H1 (cell line): ENCODE data around the gene DNAJC10. TPM values are rescaled to one million over a fixed set of nuclear protein-coding genes. Genes with fewer than 3 reads are reported as not detected.

Source experiments
- CTCF ChIA-PET: fragments of 300-600 bp; sonication (Branson Sonifier 250); formaldehyde crosslinking; loops from one replicate; lab custom pipeline; 2021; ENCODE audit not compliant: partially characterized antibody; lab: Charles Lee
- POLR2A ChIA-PET: fragments of 300-600 bp; sonication (Branson Sonifier 250); formaldehyde crosslinking; loops from one replicate; lab custom pipeline; 2021; ENCODE audit warnings: inconsistent platforms; ENCODE audit not compliant: partially characterized antibody; lab: Charles Lee
- DNase-seq, 2 experiments: peaks; one replicate each; pipeline versions ENCODE4 v3.0.0 to v3.0.0-alpha.2; 2010 to 2022; ENCODE audit warnings: low spot score in 2 of 2, low read depth in 1 of 2, mixed read lengths in 1 of 2
- FAIRE-seq: peaks from 2 replicates; lab custom pipeline; 2011; peaks lifted over from hg19 to GRCh38; lab: Jason Lieb, UNC
- H2AFZ ChIP-seq: 2 replicates; pipeline ENCODE4 v1.8.1; 2012; ENCODE audit warnings: low read length, inconsistent platforms
- H2AK5ac ChIP-seq: 2 replicates; pipeline ENCODE4 v1.6.1; 2013; ENCODE audit warnings: low read depth, low read length
- H2BK120ac ChIP-seq: replicated peaks from 2 replicates; pipeline ENCODE3; 2013; ENCODE audit warnings: low read depth, low read length, inconsistent platforms
- H2BK12ac ChIP-seq: 2 replicates; pipeline ENCODE4 v1.6.1; 2013; ENCODE audit warnings: low read depth, low read length
- H2BK15ac ChIP-seq: 2 replicates; pipeline ENCODE4 v1.6.1; 2013; ENCODE audit warnings: low read length
- H2BK20ac ChIP-seq: 2 replicates; pipeline ENCODE4 v1.6.1; 2013; ENCODE audit warnings: low read length
- H2BK5ac ChIP-seq: 2 replicates; pipeline ENCODE4 v1.6.1; 2013; ENCODE audit warnings: low read depth, low read length
- H3K14ac ChIP-seq: 2 replicates; pipeline ENCODE4 v1.6.1; 2013; ENCODE audit warnings: inconsistent platforms; ENCODE audit not compliant: insufficient read length
- H3K18ac ChIP-seq: 2 replicates; pipeline ENCODE4 v1.6.1; 2013; ENCODE audit warnings: low read length; ENCODE audit errors: extremely low read depth
- H3K23ac ChIP-seq: 2 replicates; pipeline ENCODE4 v1.6.1; 2013; ENCODE audit warnings: inconsistent platforms; ENCODE audit not compliant: insufficient read length
- H3K23me2 ChIP-seq: 2 replicates; pipeline ENCODE4 v1.6.1; 2013; ENCODE audit warnings: low read depth, low read length
- H3K27ac ChIP-seq: 2 replicates; pipeline ENCODE4 v1.6.1; 2011; ENCODE audit warnings: low read depth, low read length, inconsistent platforms
- H3K27me3 ChIP-seq, 4 experiments: replicated peaks in 1 of 4; 1 replicate in 1 of 4; 2 replicates in 3 of 4; pipeline versions ENCODE4 v1.6.1 to v1.8.1; 2011 to 2013; ENCODE audit warnings: low read length in 3 of 4, mild to moderate bottlenecking in 3 of 4, inconsistent platforms in 2 of 4, mixed read lengths in 2 of 4, moderate library complexity in 1 of 4; ENCODE audit not compliant: control insufficient read depth in 3 of 4, insufficient read depth in 3 of 4; ENCODE audit errors: extremely low read depth in 1 of 4
- H3K36me3 ChIP-seq, 4 experiments: 2 replicates each; pipeline versions ENCODE4 v1.6.1 to v1.8.1; 2011 to 2013; ENCODE audit warnings: mild to moderate bottlenecking in 4 of 4, low read length in 3 of 4, moderate library complexity in 2 of 4, control low read depth in 1 of 4, inconsistent platforms in 1 of 4; ENCODE audit not compliant: insufficient read depth in 4 of 4, control insufficient read depth in 2 of 4
- H3K4ac ChIP-seq: replicated peaks from 2 replicates; pipeline ENCODE3; 2013; ENCODE audit warnings: low read length, low read depth, mixed read lengths, inconsistent platforms; ENCODE audit not compliant: insufficient read length
- H3K4me1 ChIP-seq, 4 experiments: replicated peaks in 1 of 4; 1 replicate in 1 of 4; 2 replicates in 3 of 4; pipeline versions ENCODE4 v1.6.1 to v1.8.1; 2011 to 2013; ENCODE audit warnings: low read length in 3 of 4, inconsistent platforms in 2 of 4, mixed read lengths in 1 of 4; ENCODE audit not compliant: insufficient read depth in 4 of 4, control insufficient read depth in 3 of 4
- H3K4me2 ChIP-seq, 2 experiments: 2 replicates each; pipeline versions ENCODE4 v1.6.1 to v1.8.1; 2011 to 2013; ENCODE audit warnings: low read depth in 2 of 2, low read length in 2 of 2, control low read depth in 1 of 2, inconsistent platforms in 1 of 2, mild to moderate bottlenecking in 1 of 2; ENCODE audit not compliant: insufficient read depth in 1 of 2
- H3K4me3 ChIP-seq, 4 experiments: fragments of 200-600, 300-600 bp in 1 of 4; sonication (generic), shearing (Covaris generic), sonication (Bioruptor Twin) in 1 of 4; 2 replicates each; pipeline versions ENCODE4 v1.5.1 to v1.8.1; 2011 to 2016; ENCODE audit warnings: low read length in 4 of 4, low read depth in 3 of 4, control low read depth in 2 of 4, inconsistent platforms in 2 of 4, mild to moderate bottlenecking in 2 of 4, mixed read lengths in 1 of 4, moderate library complexity in 1 of 4; ENCODE audit not compliant: insufficient read depth in 2 of 4; ENCODE audit errors: extremely low read depth in 1 of 4
- H3K56ac ChIP-seq: replicated peaks from 2 replicates; pipeline ENCODE3; 2013; ENCODE audit warnings: low read depth, mild to moderate bottlenecking, mixed read lengths, low read length, inconsistent platforms; ENCODE audit not compliant: insufficient read length
- H3K79me1 ChIP-seq: 2 replicates; pipeline ENCODE4 v1.6.1; 2013; ENCODE audit warnings: low read depth, low read length, control low read depth
- H3K79me2 ChIP-seq, 2 experiments: 2 replicates each; pipeline versions ENCODE4 v1.6.1 to v1.8.1; 2012 to 2013; ENCODE audit warnings: low read length in 2 of 2, mild to moderate bottlenecking in 2 of 2, inconsistent platforms in 1 of 2; ENCODE audit not compliant: insufficient read depth in 2 of 2, control insufficient read depth in 1 of 2
- H3K9ac ChIP-seq, 4 experiments: replicated peaks in 1 of 4; 1 replicate in 1 of 4; 2 replicates in 3 of 4; pipeline versions ENCODE4 v1.6.1 to v1.8.1; 2011 to 2013; ENCODE audit warnings: low read depth in 3 of 4, low read length in 3 of 4, control low read depth in 2 of 4, mild to moderate bottlenecking in 2 of 4, moderate library complexity in 2 of 4, inconsistent platforms in 1 of 4; ENCODE audit errors: extremely low read depth in 1 of 4
- H3K9me3 ChIP-seq, 2 experiments: 2 replicates each; pipeline versions ENCODE4 v1.6.1 to v1.8.1; 2012 to 2013; ENCODE audit warnings: mild to moderate bottlenecking in 2 of 2, moderate library complexity in 2 of 2, control low read depth in 1 of 2, inconsistent platforms in 1 of 2, low read depth in 1 of 2, low read length in 1 of 2, mixed read lengths in 1 of 2; ENCODE audit not compliant: insufficient read depth in 2 of 2
- H4K20me1 ChIP-seq, 2 experiments: replicated peaks in 1 of 2; 2 replicates each; pipeline versions ENCODE3 to v1.8.1; 2011 to 2013; ENCODE audit warnings: inconsistent platforms in 2 of 2, low read length in 2 of 2, mild to moderate bottlenecking in 1 of 2; ENCODE audit not compliant: insufficient read depth in 2 of 2, control insufficient read depth in 1 of 2
- H4K5ac ChIP-seq: 2 replicates; pipeline ENCODE4 v1.6.1; 2013; ENCODE audit warnings: low read length, low read depth, mixed read lengths, inconsistent platforms; ENCODE audit not compliant: insufficient read length
- H4K8ac ChIP-seq: 2 replicates; pipeline ENCODE4 v1.8.0; 2013; ENCODE audit warnings: mild to moderate bottlenecking, moderate library complexity, low read length, inconsistent platforms; ENCODE audit not compliant: insufficient read depth; ENCODE audit errors: extremely low read depth
- H4K91ac ChIP-seq: replicated peaks from 2 replicates; pipeline ENCODE3; 2013; ENCODE audit warnings: low read length, mixed read lengths, inconsistent platforms; ENCODE audit not compliant: insufficient read length
- ATF2 ChIP-seq: IDR thresholded peaks from 2 replicates; pipeline ENCODE4 v1.6.1; 2012; ENCODE audit warnings: low read length, inconsistent platforms
- HDAC2 ChIP-seq, 2 experiments: fragments of 300-600 bp in 1 of 2; sonication (generic) in 1 of 2; IDR thresholded peaks; 2 replicates each; pipeline ENCODE4 v1.6.1; 2011 to 2012; ENCODE audit warnings: low read depth in 2 of 2, low read length in 2 of 2, mild to moderate bottlenecking in 2 of 2, moderate library complexity in 2 of 2, borderline replicate concordance in 1 of 2, inconsistent platforms in 1 of 2
- NRF1 ChIP-seq: IDR thresholded peaks from 2 replicates; pipeline ENCODE4 v1.6.1; 2011; ENCODE audit warnings: mild to moderate bottlenecking, low read depth, low read length, improper control_type of control experiment
- PHF8 ChIP-seq: fragments of 200-600 bp; sonication (generic); conservative IDR thresholded peaks from 2 replicates; pipeline ENCODE4 v1.7.1; 2012; ENCODE audit warnings: low read depth, mild to moderate bottlenecking, inconsistent platforms, low read length, moderate library complexity
- POLR2AphosphoS5 ChIP-seq: IDR thresholded peaks from 2 replicates; pipeline ENCODE4 v1.6.1; 2011; ENCODE audit warnings: low read depth, low read length
- RAD21 ChIP-seq, 2 experiments: IDR thresholded peaks in 1 of 2; conservative IDR thresholded peaks in 1 of 2; 2 replicates each; pipeline ENCODE4 v1.6.1; 2011; ENCODE audit warnings: low read depth in 2 of 2, low read length in 2 of 2, improper control_type of control experiment in 1 of 2, inconsistent platforms in 1 of 2, mild to moderate bottlenecking in 1 of 2, moderate library complexity in 1 of 2
- SIN3A ChIP-seq, 2 experiments: IDR thresholded peaks in 1 of 2; conservative IDR thresholded peaks in 1 of 2; 2 replicates each; pipeline ENCODE4 v1.6.1; 2011 to 2012; ENCODE audit warnings: low read length in 2 of 2, improper control_type of control experiment in 1 of 2, low read depth in 1 of 2, mild to moderate bottlenecking in 1 of 2
- SIRT6 ChIP-seq: IDR thresholded peaks from one replicate; pipeline ENCODE4 v1.7.1; 2012; ENCODE audit warnings: low read length, inconsistent platforms
- SP1 ChIP-seq: IDR thresholded peaks from 2 replicates; pipeline ENCODE4 v1.6.1; 2011; ENCODE audit warnings: low read depth, low read length
- TEAD4 ChIP-seq: IDR thresholded peaks from 2 replicates; pipeline ENCODE4 v1.6.1; 2012; ENCODE audit warnings: low read depth, low read length, inconsistent platforms, mixed read lengths
- YY1 ChIP-seq: IDR thresholded peaks from 2 replicates; pipeline ENCODE4 v1.6.1; 2011; ENCODE audit warnings: low read depth, mild to moderate bottlenecking, low read length
- WGBS, 2 experiments: shearing (Covaris generic) in 1 of 2; methylation state at CpG; one replicate each; pipeline versions ENCODE4 v1.1.6 to v1.1.7; 2013 to 2015; ENCODE audit warnings: low lambda C conversion rate in 2 of 2, mixed read lengths in 2 of 2, inconsistent platforms in 1 of 2, low coverage in 1 of 2, missing lambda C conversion rate in 1 of 2; ENCODE audit not compliant: insufficient replicate concordance in 2 of 2, insufficient coverage in 1 of 2, insufficient read length in 1 of 2; ENCODE audit errors: extremely low coverage in 1 of 2, missing lambda C conversion rate in 1 of 2; 5-methylcytosine and 5-hydroxymethylcytosine counted together
- polyA plus RNA-seq, 7 experiments: library from polyadenylated mRNA; depleted of rRNA in 3 of 7; stranded (reverse) in 5 of 7; unstranded in 2 of 7; fragments of >200 nt in 5 of 7; fragments of 200-250 nt in 2 of 7; gene quantifications; 1 replicate in 5 of 7; 2 replicates in 1 of 7; 4 replicates in 1 of 7; pipeline versions ENCODE4 v1.2.1 to v1.2.3, GENCODE V29; 2011 to 2013; ENCODE audit warnings: missing spikeins in 2 of 7, mixed read lengths in 2 of 7
- total RNA-seq: library from RNA; stranded (reverse); fragmentation: NEBNext Ultra II Directional; extraction: Animal tissue kit (Norgen Biotek cat#: 25700); gene quantifications from 2 replicates; pipeline ENCODE4 v1.2.1, GENCODE V29; 2021

Gene DNAJC10
- total and polyA plus RNA-seq, 2 of the 8 experiments (the other 6 are each of a cell fraction or from before 2014, with no cell fraction given) = 23.2 to 121 TPM

- no peak overlapping the region for H2BK20ac ChIP-seq
- TF ChIP-seq SP1 (no peak), ATF2 (no peak), POLR2AphosphoS5 (no peak), YY1 (no peak), HDAC2 (IDR thresholded peaks at IDR 0.05; ENCODE audit: borderline replicate concordance in 1 of 2, low read depth in 2 of 2, low read length in 2 of 2) (no peak), RAD21 (IDR thresholded peaks at IDR 0.05 in 1 of 2, conservative IDR thresholded peaks at IDR 0.05 in 1 of 2; ENCODE audit: low read depth in 2 of 2, low read length in 2 of 2) (no peak), TEAD4 (no peak), SIN3A (conservative IDR thresholded peaks at IDR 0.05 in 1 of 2, IDR thresholded peaks at IDR 0.05 in 1 of 2; ENCODE audit: low read depth in 1 of 2, low read length in 2 of 2) (no peak), SIRT6 (no peak), PHF8 (no peak), NRF1 (no peak)
These were observed 68.1 kb downstream of the DNAJC10 start for GRCh38 chr2:182784058-182784706.

More at GRCh38 chr2:182784058-182784706, 68.1 kb downstream of the DNAJC10 start:
- Histone ChIP-seq H3K23ac (no peak overlapping the region), H3K4me3 (no peak overlapping the region), H3K27me3 (no peaks in the 10 kb centered on the region), H3K18ac (no peak overlapping the region), H2BK15ac (no peak overlapping the region), H3K23me2 (no peaks in the 10 kb centered on the region), H4K20me1 (no peaks in the 10 kb centered on the region), H2BK5ac (no peak overlapping the region), H3K56ac (no peak overlapping the region), H2AFZ (no peak overlapping the region), H3K36me3 (peaks cover 0 to 10% (median under 1%) of the 10 kb centered on the region in 4 experiments; a peak in 3 of 8 replicates), H3K9ac (no peak overlapping the region), H3K79me1 (no peaks in the 10 kb centered on the region), H3K27ac (no peak overlapping the region), H4K5ac (no peak overlapping the region), H3K4me2 (no peak overlapping the region), H3K4me1 (no peaks in the 10 kb centered on the region), H4K91ac (no peak overlapping the region), H4K8ac (no peak overlapping the region), H2BK12ac (no peak overlapping the region), H3K79me2 (no peaks in the 10 kb centered on the region), H2BK120ac (no peak overlapping the region), H2AK5ac (no peak overlapping the region), H3K14ac (no peak overlapping the region), H3K9me3 (no peaks in the 10 kb centered on the region), H3K4ac (no peak overlapping the region)
- no peak for FAIRE-seq
- CTCF ChIA-PET = interaction anchor here (0.8 to 6.7 kb wide), 29 partner anchors 9 to 206 kb away, joined by 3 to 71 read pairs (median 7); partner anchors contain the start of gene FRZB
- WGBS, 2 experiments = 94% methylated on average over 4 of the region's 4 CpGs; no CpG with 5 or more reads in 1 of the 2 experiments
- POLR2A ChIA-PET = interaction anchor here (0.7 to 1.1 kb wide), 3 partner anchors 18 to 167 kb away, joined by 3 read pairs; no protein-coding TSS in a partner anchor
- no peak for DNase-seq
